SK-N-MC (cell line): ENCODE measurements around the gene DYRK2.

Experiments used
- EZH2 ChIP-seq: fragments of 200-600 bp; sonication (generic); IDR thresholded peaks from one replicate; pipeline ENCODE4 v1.6.1; 2017; ENCODE audit warnings: antibody characterized with exemption
- POLR2AphosphoS5 ChIP-seq: IDR thresholded peaks from 2 replicates; pipeline ENCODE4 v1.6.1; 2012; ENCODE audit warnings: mild to moderate bottlenecking, low read depth, low read length, borderline replicate concordance

- TF ChIP-seq POLR2AphosphoS5 (no peak), EZH2 (no peak)
These were observed 39.2 kb upstream of the DYRK2 start for GRCh38 chr12:67609226-67609870.
